Thyroid gland (tissue), 4 donors: ENCODE measurements around the gene CDH10. TPM values are rescaled to one million over a fixed set of nuclear protein-coding genes. Genes with fewer than 3 reads are reported as not detected.

Experiments
- DNase-seq, 2 donors: peaks; one replicate each; pipeline ENCODE4 v3.0.0-alpha.2; 2019
- H3K27ac ChIP-seq, 3 donors: fragments of 200-600 bp; sonication (generic); 1 replicate in 2 of 3; 2 replicates in 1 of 3; pipeline ENCODE4 v1.5.1; 2016 to 2019; ENCODE audit warnings: mild to moderate bottlenecking in 1 of 3, moderate library complexity in 1 of 3
- H3K27me3 ChIP-seq: fragments of 200-600 bp; sonication (generic); one replicate; pipeline ENCODE4 v1.5.1; 2019
- H3K36me3 ChIP-seq, 2 donors: fragments of 200-600 bp; sonication (generic); one replicate each; pipeline ENCODE4 v1.5.1; 2016 to 2019
- H3K4me1 ChIP-seq, 2 donors: fragments of 200-600 bp; sonication (generic); one replicate each; pipeline ENCODE4 v1.5.1; 2017 to 2019
- H3K4me3 ChIP-seq, 3 donors: fragments of 200-600 bp; sonication (generic); replicated peaks in 1 of 3; 1 replicate in 2 of 3; 2 replicates in 1 of 3; pipeline ENCODE4 v1.5.1; 2016; ENCODE audit warnings: mild to moderate bottlenecking in 1 of 3
- H3K9me3 ChIP-seq: fragments of 200-600 bp; sonication (generic); one replicate; pipeline ENCODE4 v1.5.1; 2017
- POLR2A ChIP-seq, 2 donors: fragments of 450-650 bp; IDR thresholded peaks; one replicate each; pipeline ENCODE4 v1.6.1; 2017; ENCODE audit warnings: antibody characterized with exemption in 2 of 2, mild to moderate bottlenecking in 2 of 2, moderate library complexity in 1 of 2
- whole genome bisulfite sequencing, 2 donors: methylation state at CpG; one replicate each; pipeline ENCODE4 v1.1.5; 2017; 5-methylcytosine and 5-hydroxymethylcytosine counted together
- intact Hi-C: fragments of 100-400 bp; cut with DNase I; formaldehyde crosslinking; loops from one replicate; pipeline ENCODE4 v1.15.1; 2023
- total RNA-seq, 4 donors: library from RNA; depleted of rRNA; stranded (reverse); fragments of >200 nt; gene quantifications; one replicate each; pipeline ENCODE4 v1.2.3, GENCODE V29; 2016
- TF ChIP-seq, protein P1 (sequence below), 6 experiments: fragments of 200-600 bp in 3 of 6; fragments of 450-650 bp in 3 of 6; sonication (generic) in 3 of 6; IDR thresholded peaks; one replicate each; pipeline ENCODE4 v1.5.1; 2016 to 2019; ENCODE audit warnings: antibody characterized with exemption in 6 of 6, mild to moderate bottlenecking in 2 of 6, inconsistent platforms in 1 of 6, moderate library complexity in 1 of 6

The CDH10 gene
- total RNA-seq, 4 donors from 2014 or later, result not detected

GRCh38 chr5:24629798-24630197, 15.0 kb downstream of the CDH10 start:
- H3K9me3 ChIP-seq, result no peaks in the 10 kb centered on the region
- 90% methylated on average over 1 of the region's 1 CpG for WGBS, 2 donors
- no peak for DNase-seq
- H3K36me3 ChIP-seq, result no peaks in the 10 kb centered on the region
- intact Hi-C loops, result no loop called here
- H3K27ac ChIP-seq, result no peak overlapping the region
- no peaks in the 10 kb centered on the region for H3K4me1 ChIP-seq
- no peak overlapping the region for H3K4me3 ChIP-seq
- no peak for TF ChIP-seq POLR2A (IDR thresholded peaks at IDR 0.05)
- TF ChIP-seq, protein P1, sequence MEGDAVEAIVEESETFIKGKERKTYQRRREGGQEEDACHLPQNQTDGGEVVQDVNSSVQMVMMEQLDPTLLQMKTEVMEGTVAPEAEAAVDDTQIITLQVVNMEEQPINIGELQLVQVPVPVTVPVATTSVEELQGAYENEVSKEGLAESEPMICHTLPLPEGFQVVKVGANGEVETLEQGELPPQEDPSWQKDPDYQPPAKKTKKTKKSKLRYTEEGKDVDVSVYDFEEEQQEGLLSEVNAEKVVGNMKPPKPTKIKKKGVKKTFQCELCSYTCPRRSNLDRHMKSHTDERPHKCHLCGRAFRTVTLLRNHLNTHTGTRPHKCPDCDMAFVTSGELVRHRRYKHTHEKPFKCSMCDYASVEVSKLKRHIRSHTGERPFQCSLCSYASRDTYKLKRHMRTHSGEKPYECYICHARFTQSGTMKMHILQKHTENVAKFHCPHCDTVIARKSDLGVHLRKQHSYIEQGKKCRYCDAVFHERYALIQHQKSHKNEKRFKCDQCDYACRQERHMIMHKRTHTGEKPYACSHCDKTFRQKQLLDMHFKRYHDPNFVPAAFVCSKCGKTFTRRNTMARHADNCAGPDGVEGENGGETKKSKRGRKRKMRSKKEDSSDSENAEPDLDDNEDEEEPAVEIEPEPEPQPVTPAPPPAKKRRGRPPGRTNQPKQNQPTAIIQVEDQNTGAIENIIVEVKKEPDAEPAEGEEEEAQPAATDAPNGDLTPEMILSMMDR (IDR thresholded peaks at IDR 0.05), result no peak
- H3K27me3 ChIP-seq, result no peaks in the 10 kb centered on the region

DNA sequence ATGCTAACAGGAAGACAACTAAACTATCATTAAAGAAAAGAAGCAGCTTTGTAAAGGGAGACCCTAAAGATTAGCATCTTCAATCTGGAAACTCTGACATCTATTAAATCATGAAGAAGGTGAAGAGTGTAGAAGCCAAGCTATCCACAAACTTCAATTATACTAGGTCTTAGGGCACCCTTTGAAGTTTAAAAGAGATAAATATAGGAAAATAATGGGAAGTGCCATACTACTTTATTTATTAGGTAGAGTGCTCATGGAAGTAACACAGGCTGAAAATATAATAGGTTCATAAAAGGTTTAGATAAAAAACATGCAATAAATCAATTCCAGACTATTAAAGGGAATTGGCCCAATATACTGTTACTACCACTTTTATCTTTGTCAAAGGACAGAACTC, 19.9 kb downstream of the CDH10 start:
- Histone ChIP-seq H3K9me3 (no peaks in the 10 kb centered on the region), H3K4me1 (no peaks in the 10 kb centered on the region), H3K27ac (no peak overlapping the region), H3K27me3 (no peaks in the 10 kb centered on the region), H3K4me3 (no peak overlapping the region), H3K36me3 (no peaks in the 10 kb centered on the region)
- intact Hi-C loops, result no loop called here
- no peak for DNase-seq
- TF ChIP-seq, protein P1 (IDR thresholded peaks at IDR 0.05), result no peak
- TF ChIP-seq POLR2A (IDR thresholded peaks at IDR 0.05), result no peak

DNA sequence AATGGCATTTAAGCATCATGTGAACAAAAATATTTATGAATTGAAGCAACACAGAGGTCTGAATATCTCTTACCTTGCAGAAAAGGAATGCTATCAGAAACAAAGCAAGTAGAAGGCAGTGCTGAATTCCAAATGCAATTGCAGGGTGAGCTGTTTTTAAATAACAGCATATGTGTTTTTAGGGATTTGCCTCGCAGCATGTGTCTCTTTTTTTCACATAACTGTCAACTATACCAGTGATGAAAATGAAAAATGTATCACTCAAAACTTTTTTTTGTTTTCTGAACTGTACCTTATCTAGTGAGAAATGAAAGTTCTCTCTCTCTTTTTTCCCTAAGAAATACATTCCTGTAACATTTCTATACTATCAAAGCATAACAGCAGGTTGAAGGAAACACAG, 21.2 kb downstream of the CDH10 start:
- Histone ChIP-seq H3K27ac (no peak overlapping the region), H3K9me3 (no peaks in the 10 kb centered on the region), H3K27me3 (no peaks in the 10 kb centered on the region), H3K36me3 (no peaks in the 10 kb centered on the region), H3K4me1 (no peaks in the 10 kb centered on the region), H3K4me3 (no peak overlapping the region)
- 60 to 76% methylated on average over 1 of the region's 1 CpG for WGBS, 2 donors
- intact Hi-C loops, result no loop called here
- DNase-seq, result no peak
- TF ChIP-seq POLR2A (IDR thresholded peaks at IDR 0.05), result no peak
- TF ChIP-seq, protein P1 (IDR thresholded peaks at IDR 0.05), result no peak

GRCh38 chr5:24623031-24623430, 21.7 kb downstream of the CDH10 start:
- Histone ChIP-seq H3K36me3 (no peaks in the 10 kb centered on the region), H3K27me3 (no peaks in the 10 kb centered on the region), H3K4me1 (no peaks in the 10 kb centered on the region), H3K4me3 (no peak overlapping the region), H3K27ac (no peak overlapping the region), H3K9me3 (no peaks in the 10 kb centered on the region)
- DNase-seq, result no peak
- no peak for TF ChIP-seq POLR2A (IDR thresholded peaks at IDR 0.05)
- TF ChIP-seq, protein P1 (IDR thresholded peaks at IDR 0.05), result no peak
- intact Hi-C loops, result no loop called here
- 54 to 55% methylated on average over 5 of the region's 5 CpGs for WGBS, 2 donors

DNA sequence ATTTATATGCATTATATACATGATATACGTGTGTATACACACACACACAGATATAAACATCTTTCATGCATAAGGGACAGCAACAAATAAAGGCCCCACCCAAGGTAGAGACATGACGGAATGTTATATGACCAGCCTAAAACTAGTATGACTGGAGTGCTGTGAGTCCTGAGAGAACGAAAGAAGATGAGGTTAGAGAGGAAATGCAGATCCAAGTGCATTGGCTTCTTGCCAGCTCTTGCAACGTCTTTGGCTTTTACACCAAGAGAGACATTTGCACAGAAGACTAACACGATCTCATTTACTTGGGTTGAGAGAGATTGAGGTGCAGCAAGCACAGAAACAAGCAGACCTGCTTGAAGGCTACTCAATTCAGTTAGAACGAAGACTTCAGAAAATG, 23.0 kb downstream of the CDH10 start:
- Histone ChIP-seq H3K4me3 (no peak overlapping the region), H3K36me3 (no peaks in the 10 kb centered on the region), H3K4me1 (no peaks in the 10 kb centered on the region), H3K27ac (no peak overlapping the region), H3K9me3 (no peaks in the 10 kb centered on the region), H3K27me3 (no peaks in the 10 kb centered on the region)
- TF ChIP-seq POLR2A (IDR thresholded peaks at IDR 0.05), result no peak
- TF ChIP-seq, protein P1 (IDR thresholded peaks at IDR 0.05), result no peak
- intact Hi-C loops, result no loop called here
- 37 to 39% methylated on average over 6 of the region's 6 CpGs for WGBS, 2 donors
- peak in 1 of 2 donors; percentile 2 for DNase-seq
